Glutamatergic neuron (in vitro differentiated cells): ENCODE results near the gene IKBKG. TPM values are rescaled to one million over a fixed set of nuclear protein-coding genes. Genes with fewer than 3 reads are reported as not detected.

Experiments
- DNase-seq: peaks from one replicate; pipeline ENCODE4 v3.0.0; 2022
- H3K27ac Mint-ChIP-seq: one replicate; pipeline ENCODE4 v1.8.0; 2020; ENCODE audit warnings: mild to moderate bottlenecking, mixed read lengths, inconsistent platforms; ENCODE audit not compliant: unreplicated experiment
- H3K27me3 Mint-ChIP-seq: one replicate; pipeline ENCODE4 v1.8.0; 2020; ENCODE audit warnings: mild to moderate bottlenecking, moderate library complexity, mixed read lengths, inconsistent platforms; ENCODE audit not compliant: unreplicated experiment
- H3K36me3 Mint-ChIP-seq: one replicate; pipeline ENCODE4 v1.8.0; 2020; ENCODE audit warnings: mild to moderate bottlenecking, mixed read lengths, inconsistent platforms; ENCODE audit not compliant: unreplicated experiment
- H3K4me1 Mint-ChIP-seq: one replicate; pipeline ENCODE4 v1.8.0; 2020; ENCODE audit warnings: mild to moderate bottlenecking, low read depth, mixed read lengths, inconsistent platforms; ENCODE audit not compliant: unreplicated experiment
- H3K4me3 Mint-ChIP-seq: one replicate; pipeline ENCODE4 v1.8.0; 2020; ENCODE audit warnings: mild to moderate bottlenecking, mixed read lengths, inconsistent platforms; ENCODE audit not compliant: unreplicated experiment
- H3K9me3 Mint-ChIP-seq: one replicate; pipeline ENCODE4 v1.8.0; 2020; ENCODE audit warnings: mild to moderate bottlenecking, moderate library complexity, mixed read lengths, inconsistent platforms; ENCODE audit not compliant: unreplicated experiment
- total RNA-seq: library from RNA; stranded (reverse); fragmentation: NEBNext Ultra II Directional; extraction: Animal tissue kit (Norgen Biotek cat#: 25700); gene quantifications from one replicate; pipeline ENCODE4 v1.2.1, GENCODE V29; 2021; ENCODE audit not compliant: unreplicated experiment
- TF ChIP-seq, protein P1 (sequence below): fragments of 200-600 bp; sonication (generic); IDR thresholded peaks from one replicate; pipeline ENCODE4 v1.5.0; 2021; ENCODE audit not compliant: partially characterized antibody, unreplicated experiment

The IKBKG gene
- total RNA-seq, 1 donor from 2014 or later = 27.6 TPM

DNA sequence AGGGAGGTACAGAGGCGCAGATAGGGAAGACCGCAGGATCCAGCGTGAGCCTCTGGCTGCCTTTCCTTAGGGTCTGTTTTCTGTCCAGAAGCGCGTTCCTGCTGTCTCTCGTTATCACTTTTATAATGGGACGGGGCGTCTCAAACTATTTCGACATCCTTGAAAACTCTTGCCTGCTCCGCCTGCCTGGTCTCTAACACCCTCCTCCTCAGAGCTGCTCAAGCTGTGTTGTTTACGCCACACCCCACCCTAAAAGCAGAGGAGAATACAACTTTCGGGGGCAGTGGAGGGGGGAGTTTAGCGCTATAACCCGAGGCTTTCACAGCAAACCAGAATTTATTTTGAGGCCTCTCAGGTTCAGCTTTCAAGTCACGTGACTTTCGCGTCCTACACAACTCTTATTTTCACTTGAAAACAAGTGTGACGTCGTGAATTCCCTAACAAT, 30.7 kb upstream of the IKBKG start:
- Mint-ChIP-seq H3K9me3 (no peaks in the 10 kb centered on the region), H3K4me3 (peak overlapping the region; percentile 87), H3K4me1 (peaks cover 6% of the 10 kb centered on the region), H3K27me3 (no peaks in the 10 kb centered on the region), H3K36me3 (no peaks in the 10 kb centered on the region), H3K27ac (peak overlapping the region; percentile 86)
- TF ChIP-seq, protein P1, sequence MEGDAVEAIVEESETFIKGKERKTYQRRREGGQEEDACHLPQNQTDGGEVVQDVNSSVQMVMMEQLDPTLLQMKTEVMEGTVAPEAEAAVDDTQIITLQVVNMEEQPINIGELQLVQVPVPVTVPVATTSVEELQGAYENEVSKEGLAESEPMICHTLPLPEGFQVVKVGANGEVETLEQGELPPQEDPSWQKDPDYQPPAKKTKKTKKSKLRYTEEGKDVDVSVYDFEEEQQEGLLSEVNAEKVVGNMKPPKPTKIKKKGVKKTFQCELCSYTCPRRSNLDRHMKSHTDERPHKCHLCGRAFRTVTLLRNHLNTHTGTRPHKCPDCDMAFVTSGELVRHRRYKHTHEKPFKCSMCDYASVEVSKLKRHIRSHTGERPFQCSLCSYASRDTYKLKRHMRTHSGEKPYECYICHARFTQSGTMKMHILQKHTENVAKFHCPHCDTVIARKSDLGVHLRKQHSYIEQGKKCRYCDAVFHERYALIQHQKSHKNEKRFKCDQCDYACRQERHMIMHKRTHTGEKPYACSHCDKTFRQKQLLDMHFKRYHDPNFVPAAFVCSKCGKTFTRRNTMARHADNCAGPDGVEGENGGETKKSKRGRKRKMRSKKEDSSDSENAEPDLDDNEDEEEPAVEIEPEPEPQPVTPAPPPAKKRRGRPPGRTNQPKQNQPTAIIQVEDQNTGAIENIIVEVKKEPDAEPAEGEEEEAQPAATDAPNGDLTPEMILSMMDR = no peak
- no peak for DNase-seq

DNA sequence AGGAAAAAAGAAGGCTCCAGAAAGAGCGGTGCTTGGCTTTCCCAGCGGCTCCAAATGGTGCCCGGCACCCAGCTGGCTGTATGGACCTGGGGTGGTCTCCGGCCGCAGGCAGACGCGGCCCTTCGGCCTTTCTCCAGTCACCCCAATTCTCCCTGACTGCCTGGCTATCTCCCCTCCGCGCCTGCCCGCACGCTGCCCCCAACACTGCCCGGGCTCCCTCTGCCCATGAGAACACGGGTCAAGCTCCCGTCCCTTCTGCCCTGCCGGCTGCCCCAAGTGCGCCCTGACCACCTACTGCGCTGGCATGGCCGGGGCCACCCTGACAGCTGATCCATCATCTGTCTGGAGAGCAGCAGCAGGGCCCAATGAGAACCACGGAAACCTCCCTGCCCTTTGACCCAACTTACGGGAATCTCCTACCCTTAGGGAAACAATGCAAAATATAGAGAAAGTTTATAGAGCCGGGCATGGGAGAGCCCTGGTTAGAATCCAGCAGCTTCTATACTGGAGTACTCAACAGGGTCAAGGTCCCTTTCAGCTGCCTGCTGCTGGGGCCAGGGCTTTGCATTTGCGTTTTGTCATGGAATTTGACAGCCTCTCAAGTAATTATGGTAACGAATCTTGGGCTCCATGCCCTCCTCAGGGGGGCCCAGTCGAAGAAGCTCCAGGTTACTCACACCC, 30.2 kb upstream of the IKBKG start:
- no peak for DNase-seq
- peak overlapping the region; percentile 8 for H3K27ac Mint-ChIP-seq

DNA sequence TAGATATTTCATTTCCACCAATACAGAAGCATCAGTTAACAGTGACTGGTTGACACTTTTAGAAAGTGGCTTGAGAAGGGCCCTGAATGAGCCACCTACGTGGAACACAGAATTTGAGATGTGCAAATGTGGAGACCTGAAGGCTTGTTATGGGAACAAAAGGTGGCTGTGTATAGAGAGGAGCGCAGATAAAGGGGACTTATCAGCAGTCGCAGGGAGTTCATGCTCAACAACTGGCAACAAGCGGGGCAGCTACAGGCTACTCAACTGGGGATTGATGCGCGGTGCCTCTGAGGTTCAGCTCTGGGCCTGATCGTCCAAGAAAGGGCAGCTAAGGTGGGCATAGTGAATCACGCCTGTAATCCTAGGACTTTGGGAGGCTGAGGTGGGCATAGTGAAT, 28.0 kb upstream of the IKBKG start:
- Mint-ChIP-seq H3K9me3 (peaks cover 2% of the 10 kb centered on the region), H3K36me3 (no peaks in the 10 kb centered on the region), H3K4me1 (peaks cover 6% of the 10 kb centered on the region), H3K4me3 (no peak overlapping the region), H3K27ac (no peak overlapping the region), H3K27me3 (no peaks in the 10 kb centered on the region)
- TF ChIP-seq, protein P1 = no peak
- DNase-seq = no peak

More for the DNA sequence above, 30.2 kb upstream of the IKBKG start:
- Mint-ChIP-seq H3K27me3 (no peaks in the 10 kb centered on the region), H3K4me3 (no peak overlapping the region), H3K36me3 (no peaks in the 10 kb centered on the region), H3K9me3 (peaks cover 2% of the 10 kb centered on the region), H3K4me1 (peaks cover 6% of the 10 kb centered on the region)
- TF ChIP-seq, protein P1 = no peak

DNA sequence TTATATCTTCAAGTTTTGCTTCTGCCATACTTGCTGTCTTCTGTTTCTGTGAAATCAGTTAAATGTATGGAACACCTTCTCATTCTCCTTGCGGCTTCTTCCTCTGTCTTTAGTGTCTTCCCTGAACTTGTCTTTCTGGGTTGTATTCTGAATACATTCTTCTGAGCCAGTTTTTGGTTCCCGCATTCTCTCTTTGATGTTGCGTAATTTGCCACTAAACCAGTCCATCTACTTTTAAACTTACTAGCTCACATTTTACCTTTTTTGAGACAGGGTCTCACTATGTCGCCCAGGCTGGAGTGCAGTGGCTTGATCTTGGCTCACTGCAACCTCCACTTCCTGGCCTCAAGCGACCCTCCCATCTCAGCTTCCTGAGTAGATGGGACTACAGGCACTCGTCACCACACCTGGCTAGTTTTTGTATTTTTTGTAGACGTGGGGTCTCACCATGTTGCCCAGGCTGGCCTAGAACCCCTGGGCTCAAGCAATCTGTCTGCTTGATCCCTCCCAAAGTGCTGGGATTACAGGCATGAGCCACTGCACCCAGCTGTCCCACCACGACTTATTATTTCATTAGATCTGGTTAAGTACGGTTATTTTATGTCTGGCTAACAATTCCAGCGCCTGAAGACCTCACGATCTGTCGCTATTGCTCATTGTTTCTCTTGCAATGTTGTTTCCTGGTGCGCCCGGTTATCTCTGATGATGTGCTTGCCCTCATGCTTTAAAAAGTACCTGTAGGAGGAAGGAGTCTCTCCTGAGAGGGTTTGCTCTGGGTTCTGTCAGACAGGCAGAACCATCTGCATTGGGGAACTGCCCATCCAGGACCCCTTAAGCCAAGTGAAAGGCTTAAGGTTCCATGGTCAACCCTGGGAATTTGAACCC, 21.6 kb upstream of the IKBKG start:
- peaks cover 4% of the 10 kb centered on the region for H3K9me3 Mint-ChIP-seq
- TF ChIP-seq, protein P1 = no peak
- H3K4me1 Mint-ChIP-seq = peaks cover 3% of the 10 kb centered on the region
- H3K27me3 Mint-ChIP-seq = peaks cover 1% of the 10 kb centered on the region
- no peak for DNase-seq
- no peaks in the 10 kb centered on the region for H3K36me3 Mint-ChIP-seq
- H3K27ac Mint-ChIP-seq = no peak overlapping the region
- H3K4me3 Mint-ChIP-seq = no peak overlapping the region
